Uterus (tissue), 4 donors: ENCODE measurements around the gene RECQL5. TPM values are rescaled to one million over a fixed set of nuclear protein-coding genes. Genes with fewer than 3 reads are reported as not detected.
A peak's percentile ranks its signal among the peaks of the same experiment; 100 is the strongest.

Experiments used
- DNase-seq, 2 donors: peaks; one replicate each; pipeline ENCODE4 v3.0.0-alpha.2; 2019 to 2020
- H3K27ac ChIP-seq, 2 donors: fragments of 200-600 bp; sonication (generic); 1 replicate in 1 of 2; 2 replicates in 1 of 2; pipeline ENCODE4 v1.5.1; 2016 to 2018
- H3K27me3 ChIP-seq, 2 donors: fragments of 200-600 bp; sonication (generic); one replicate each; pipeline ENCODE4 v1.5.1; 2018 to 2019; ENCODE audit warnings: control low read depth in 1 of 2
- H3K36me3 ChIP-seq, 2 donors: fragments of 200-600 bp; sonication (generic); one replicate each; pipeline ENCODE4 v1.5.1; 2019; ENCODE audit warnings: control low read depth in 1 of 2
- H3K4me1 ChIP-seq, 2 donors: fragments of 200-600 bp; sonication (generic); one replicate each; pipeline ENCODE4 v1.5.1; 2018 to 2019; ENCODE audit warnings: control low read depth in 1 of 2
- H3K4me3 ChIP-seq, 2 donors: fragments of 200-600 bp; sonication (generic); 1 replicate in 1 of 2; 2 replicates in 1 of 2; pipeline ENCODE4 v1.5.1; 2018 to 2019; ENCODE audit warnings: mild to moderate bottlenecking in 1 of 2
- H3K9me3 ChIP-seq, 2 donors: fragments of 200-600 bp; sonication (generic); one replicate each; pipeline ENCODE4 v1.5.1; 2019; ENCODE audit warnings: control low read depth in 1 of 2
- CTCF ChIP-seq, 4 experiments: fragments of 200-600 bp in 2 of 4; fragments of 450-650 bp in 2 of 4; sonication (generic) in 2 of 4; IDR thresholded peaks; one replicate each; pipeline ENCODE4 v1.5.1; 2016 to 2019; ENCODE audit warnings: antibody characterized with exemption in 4 of 4, mild to moderate bottlenecking in 2 of 4, moderate library complexity in 1 of 4
- POLR2A ChIP-seq, 2 donors: fragments of 450-650 bp; IDR thresholded peaks; one replicate each; pipeline ENCODE4 v1.6.1; 2016; ENCODE audit warnings: antibody characterized with exemption in 2 of 2, mild to moderate bottlenecking in 1 of 2, moderate library complexity in 1 of 2
- intact Hi-C: fragments of 100-400 bp; cut with DNase I; formaldehyde crosslinking; loops from one replicate; pipeline ENCODE4 v1.15.1; 2023; ENCODE audit warnings: low total_unique reads
- total RNA-seq, 4 donors: library from RNA; depleted of rRNA in 3 of 4; stranded (reverse); fragments of >200 nt in 3 of 4; gene quantifications; one replicate each; pipeline versions ENCODE4 v1.1.0 to v1.2.4, GENCODE V29; 2014 to 2023
- donor health status: DM: yes; HTN: yes; CAD: no.

Gene RECQL5
- total RNA-seq, 4 donors from 2014 or later, result 0.59 to 22.7 (median 11.9) TPM

GRCh38 chr17:75647061-75647460 lies 19.9 kb downstream of the RECQL5 start:
- no peaks in the 10 kb centered on the region for H3K4me1 ChIP-seq
- H3K36me3 ChIP-seq, result no peaks in the 10 kb centered on the region
- no peaks in the 10 kb centered on the region for H3K9me3 ChIP-seq
- no peak for DNase-seq
- H3K4me3 ChIP-seq, result no peak overlapping the region
- H3K27me3 ChIP-seq, result no peaks in the 10 kb centered on the region
- TF ChIP-seq POLR2A (IDR thresholded peaks at IDR 0.05), result no peak
- TF ChIP-seq CTCF (IDR thresholded peaks at IDR 0.05), result no peak
- intact Hi-C loops, result no loop called here
- no peak overlapping the region for H3K27ac ChIP-seq

- intact Hi-C loops, result no loop called here
- no peak for DNase-seq
- Histone ChIP-seq H3K36me3 (no peaks in the 10 kb centered on the region), H3K27ac (no peak overlapping the region), H3K9me3 (no peaks in the 10 kb centered on the region), H3K4me3 (no peak overlapping the region), H3K4me1 (no peaks in the 10 kb centered on the region), H3K27me3 (no peaks in the 10 kb centered on the region)
- TF ChIP-seq POLR2A (IDR thresholded peaks at IDR 0.05), result no peak
- TF ChIP-seq CTCF (IDR thresholded peaks at IDR 0.05), result no peak
These were observed 20.3 kb downstream of the RECQL5 start for GRCh38 chr17:75646638-75646992.

GRCh38 chr17:75645889-75646637 lies 20.9 kb downstream of the RECQL5 start:
- Histone ChIP-seq H3K4me3 (no peak overlapping the region), H3K36me3 (no peaks in the 10 kb centered on the region), H3K27ac (no peak overlapping the region), H3K4me1 (no peaks in the 10 kb centered on the region), H3K9me3 (no peaks in the 10 kb centered on the region), H3K27me3 (no peaks in the 10 kb centered on the region)
- TF ChIP-seq CTCF (IDR thresholded peaks at IDR 0.05) (no peak), POLR2A (IDR thresholded peaks at IDR 0.05) (peak in 1 of 2 donors; percentile 33)
- peak in 1 of 2 donors; percentile 52 for DNase-seq
- intact Hi-C loops, result no loop called here

DNA sequence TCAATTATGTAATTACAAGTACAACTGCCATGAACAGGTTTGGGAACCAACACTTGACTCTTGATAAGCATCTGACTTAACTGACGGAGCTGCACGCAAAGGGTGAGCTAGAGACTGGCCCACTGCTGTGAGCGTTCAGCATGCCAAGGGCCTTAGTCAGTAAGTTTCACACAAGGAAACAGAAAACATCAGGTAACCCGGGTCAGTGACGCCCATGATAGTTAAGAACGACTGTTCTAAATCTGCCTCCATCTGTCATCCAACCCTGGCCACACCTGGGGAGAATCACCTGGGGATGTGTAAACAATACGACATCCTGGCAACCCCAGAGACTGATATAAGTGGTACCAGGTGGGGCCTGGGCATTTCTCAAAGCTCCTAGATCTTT lies 21.5 kb downstream of the RECQL5 start:
- intact Hi-C loops, result no loop called here
- Histone ChIP-seq H3K4me3 (no peak overlapping the region), H3K9me3 (no peaks in the 10 kb centered on the region), H3K36me3 (no peaks in the 10 kb centered on the region), H3K4me1 (no peaks in the 10 kb centered on the region), H3K27me3 (no peaks in the 10 kb centered on the region), H3K27ac (no peak overlapping the region)
- DNase-seq, result no peak
- no peak for TF ChIP-seq CTCF (IDR thresholded peaks at IDR 0.05)
- no peak for TF ChIP-seq POLR2A (IDR thresholded peaks at IDR 0.05)

GRCh38 chr17:75643643-75644017 lies 23.3 kb downstream of the RECQL5 start:
- no peaks in the 10 kb centered on the region for H3K27me3 ChIP-seq
- intact Hi-C loops, result no loop called here
- H3K36me3 ChIP-seq, result no peaks in the 10 kb centered on the region
- no peak overlapping the region for H3K4me3 ChIP-seq
- H3K9me3 ChIP-seq, result no peaks in the 10 kb centered on the region
- TF ChIP-seq CTCF (IDR thresholded peaks at IDR 0.05) (no peak), POLR2A (IDR thresholded peaks at IDR 0.05) (no peak)
- no peaks in the 10 kb centered on the region for H3K4me1 ChIP-seq
- no peak overlapping the region for H3K27ac ChIP-seq
- no peak for DNase-seq
